Gastroesophageal sphincter (tissue), 4 donors: ENCODE data around the gene FCER2. TPM values are rescaled to one million over a fixed set of nuclear protein-coding genes. Genes with fewer than 3 reads are reported as not detected.

Source experiments
- ATAC-seq: fragments of 150-250 bp; one replicate; pipeline ENCODE4 v1.9.1; 2016; ENCODE audit warnings: mild to moderate bottlenecking, moderate library complexity
- H3K27ac ChIP-seq, 4 donors: fragments of 200-600 bp; sonication (generic) in 3 of 4; 1 replicate in 3 of 4; 2 replicates in 1 of 4; pipeline ENCODE4 v1.5.1; 2016 to 2019
- H3K27me3 ChIP-seq: fragments of 200-600 bp; sonication (generic); one replicate; pipeline ENCODE4 v1.5.1; 2019
- H3K36me3 ChIP-seq, 2 donors: fragments of 200-600 bp; sonication (generic); one replicate each; pipeline ENCODE4 v1.5.1; 2019; ENCODE audit warnings: control low read depth in 1 of 2
- H3K4me1 ChIP-seq, 3 donors: fragments of 200-600 bp; sonication (generic); 1 replicate in 2 of 3; 2 replicates in 1 of 3; pipeline ENCODE4 v1.5.1; 2016 to 2019; ENCODE audit warnings: control low read depth in 2 of 3
- H3K4me3 ChIP-seq, 2 donors: fragments of 200-600 bp; sonication (generic); one replicate each; pipeline ENCODE4 v1.5.1; 2019; ENCODE audit warnings: mild to moderate bottlenecking in 1 of 2, moderate library complexity in 1 of 2
- H3K9me3 ChIP-seq, 3 donors: fragments of 200-600 bp; sonication (generic); one replicate each; pipeline ENCODE4 v1.5.1; 2017 to 2019; ENCODE audit warnings: control low read depth in 2 of 3
- EP300 ChIP-seq: sonication (generic); formaldehyde crosslinking; IDR thresholded peaks from one replicate; pipeline ENCODE4 v1.6.1; 2017; ENCODE audit warnings: antibody characterized with exemption, mild to moderate bottlenecking
- POLR2A ChIP-seq, 2 donors: fragments of 450-650 bp; IDR thresholded peaks; one replicate each; pipeline ENCODE4 v1.6.1; 2017; ENCODE audit warnings: antibody characterized with exemption in 2 of 2, mild to moderate bottlenecking in 2 of 2, moderate library complexity in 1 of 2
- POLR2AphosphoS5 ChIP-seq: sonication (generic); formaldehyde crosslinking; IDR thresholded peaks from one replicate; pipeline ENCODE4 v1.6.1; 2017; ENCODE audit warnings: antibody characterized with exemption
- WGBS, 2 donors: methylation state at CpG; one replicate each; pipeline ENCODE4 v1.1.5; 2018; ENCODE audit warnings: low coverage in 1 of 2; 5-methylcytosine and 5-hydroxymethylcytosine counted together
- total RNA-seq, 4 donors: library from RNA; depleted of rRNA; stranded (reverse); fragments of >200 nt; gene quantifications; one replicate each; pipeline ENCODE4 v1.1.0, GENCODE V29; 2016
- TF ChIP-seq, protein P1 (sequence below), 4 experiments: fragments of 200-600 bp in 2 of 4; fragments of 450-650 bp in 2 of 4; sonication (generic) in 1 of 4; IDR thresholded peaks; one replicate each; pipeline ENCODE4 v1.5.1; 2017 to 2019; ENCODE audit warnings: antibody characterized with exemption in 4 of 4, mild to moderate bottlenecking in 2 of 4, moderate library complexity in 2 of 4

FCER2 gene
- total RNA-seq, 4 donors from 2014 or later = 1.2 TPM; not detected in 3

DNA sequence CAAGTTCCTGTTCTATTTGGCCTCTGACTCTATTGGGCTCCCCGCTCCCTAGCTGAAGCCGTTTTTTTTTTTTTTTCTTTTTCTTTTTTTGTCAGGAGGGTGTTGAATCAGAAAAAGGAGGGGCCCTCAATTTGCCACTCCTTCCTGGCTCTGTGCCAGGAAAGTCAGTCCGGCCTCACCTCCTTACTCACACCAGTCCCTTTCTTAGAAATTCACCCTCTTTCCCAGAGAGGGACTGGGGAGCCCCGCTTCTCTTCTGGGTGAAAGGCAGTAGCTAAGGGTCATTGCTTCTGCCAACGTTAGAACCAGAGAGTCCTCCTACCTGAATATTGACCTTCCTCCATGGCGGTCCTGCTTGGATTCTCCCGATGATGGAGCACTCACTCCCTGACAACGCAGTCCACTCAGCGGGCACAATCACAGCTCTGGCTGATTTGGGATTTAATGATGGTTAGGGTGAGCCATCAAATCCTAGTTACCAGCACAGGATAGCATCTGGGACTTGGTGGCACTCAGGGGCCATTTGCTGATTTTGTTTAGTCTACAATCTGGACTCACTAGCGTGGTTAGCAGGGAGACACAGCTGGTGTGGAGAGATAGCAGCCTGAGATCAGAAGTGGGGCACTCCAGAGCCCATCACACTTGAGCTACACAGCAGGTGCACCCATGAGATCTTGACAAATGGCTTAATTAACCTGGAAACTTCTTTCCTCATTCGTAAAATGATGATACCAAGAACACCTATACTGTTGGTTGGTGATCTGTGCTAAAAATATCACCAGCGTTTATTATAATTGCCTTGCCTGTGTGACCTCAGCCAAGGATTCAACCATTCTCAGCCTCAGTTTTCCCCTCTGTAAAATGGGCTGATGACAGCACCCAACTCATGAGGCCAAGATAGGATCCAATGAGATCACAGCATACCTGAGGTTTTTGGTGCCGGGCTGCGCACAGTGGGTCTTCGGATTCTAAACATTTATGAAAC is 2.2 kb downstream of the FCER2 start:
- no peak for ATAC-seq

DNA sequence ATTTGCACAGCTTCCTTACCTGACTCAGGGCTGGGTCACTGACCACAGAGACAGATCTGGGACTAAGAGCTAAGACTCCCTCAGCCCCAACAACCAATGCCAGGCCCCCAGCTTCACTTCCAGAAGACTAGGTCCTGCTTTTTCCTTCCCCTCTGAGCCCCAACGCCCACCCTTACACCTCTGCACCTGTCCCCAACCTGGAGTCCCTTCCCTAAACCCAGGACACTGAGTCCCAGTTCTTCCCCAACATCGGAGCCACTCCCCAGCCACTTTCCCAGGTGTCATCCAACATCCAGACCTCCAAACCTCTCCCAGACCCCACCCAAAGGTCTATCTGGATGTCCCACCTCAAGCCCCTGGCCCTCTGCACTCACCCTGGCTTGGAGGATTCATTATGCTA is 2.9 kb downstream of the FCER2 start:
- Histone ChIP-seq H3K4me3 (no peak overlapping the region), H3K27me3 (peaks cover 87% of the 10 kb centered on the region), H3K9me3 (no peaks in the 10 kb centered on the region), H3K4me1 (no peaks in the 10 kb centered on the region), H3K27ac (no peak overlapping the region), H3K36me3 (no peaks in the 10 kb centered on the region)
- ATAC-seq = no peak
- no peak for TF ChIP-seq POLR2A (IDR thresholded peaks at IDR 0.05)
- TF ChIP-seq, protein P1, sequence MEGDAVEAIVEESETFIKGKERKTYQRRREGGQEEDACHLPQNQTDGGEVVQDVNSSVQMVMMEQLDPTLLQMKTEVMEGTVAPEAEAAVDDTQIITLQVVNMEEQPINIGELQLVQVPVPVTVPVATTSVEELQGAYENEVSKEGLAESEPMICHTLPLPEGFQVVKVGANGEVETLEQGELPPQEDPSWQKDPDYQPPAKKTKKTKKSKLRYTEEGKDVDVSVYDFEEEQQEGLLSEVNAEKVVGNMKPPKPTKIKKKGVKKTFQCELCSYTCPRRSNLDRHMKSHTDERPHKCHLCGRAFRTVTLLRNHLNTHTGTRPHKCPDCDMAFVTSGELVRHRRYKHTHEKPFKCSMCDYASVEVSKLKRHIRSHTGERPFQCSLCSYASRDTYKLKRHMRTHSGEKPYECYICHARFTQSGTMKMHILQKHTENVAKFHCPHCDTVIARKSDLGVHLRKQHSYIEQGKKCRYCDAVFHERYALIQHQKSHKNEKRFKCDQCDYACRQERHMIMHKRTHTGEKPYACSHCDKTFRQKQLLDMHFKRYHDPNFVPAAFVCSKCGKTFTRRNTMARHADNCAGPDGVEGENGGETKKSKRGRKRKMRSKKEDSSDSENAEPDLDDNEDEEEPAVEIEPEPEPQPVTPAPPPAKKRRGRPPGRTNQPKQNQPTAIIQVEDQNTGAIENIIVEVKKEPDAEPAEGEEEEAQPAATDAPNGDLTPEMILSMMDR (IDR thresholded peaks at IDR 0.05) = no peak
- no peak for TF ChIP-seq POLR2AphosphoS5
- TF ChIP-seq EP300 = no peak
- 33 to 80% methylated on average over 1 of the region's 2 CpGs for WGBS, 2 donors

More for the DNA sequence above, 2.2 kb downstream of the FCER2 start:
- 47 to 49% methylated on average over 5 to 14 of the region's 15 CpGs for WGBS, 2 donors
- Histone ChIP-seq H3K27ac (no peak overlapping the region), H3K4me3 (no peak overlapping the region), H3K27me3 (peaks cover 87% of the 10 kb centered on the region), H3K4me1 (no peaks in the 10 kb centered on the region), H3K9me3 (no peaks in the 10 kb centered on the region), H3K36me3 (no peaks in the 10 kb centered on the region)
- TF ChIP-seq POLR2AphosphoS5 (no peak), POLR2A (IDR thresholded peaks at IDR 0.05) (no peak), EP300 (no peak)
- TF ChIP-seq, protein P1 (IDR thresholded peaks at IDR 0.05) = no peak

DNA sequence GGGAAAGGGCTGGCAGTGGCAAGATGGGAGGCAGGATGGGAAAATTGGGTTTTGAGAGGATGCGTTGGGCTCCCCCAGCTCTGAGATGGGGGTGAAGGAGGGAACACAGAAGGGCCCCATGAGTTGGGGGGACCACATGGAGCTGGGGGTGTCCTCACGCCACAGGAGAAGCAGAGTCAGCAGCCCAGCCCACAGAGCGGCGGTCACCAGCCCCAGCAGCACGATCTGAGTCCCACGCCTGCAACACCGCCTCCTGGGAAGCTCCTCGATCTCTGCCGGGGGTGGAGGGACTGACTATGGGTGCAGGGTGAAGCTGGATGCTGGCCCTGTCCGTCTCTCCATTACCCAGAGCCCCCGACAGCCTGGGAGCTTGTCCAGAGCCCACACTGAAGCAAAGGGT is 3.3 kb downstream of the FCER2 start:
- no peak for TF ChIP-seq EP300
- TF ChIP-seq POLR2A (IDR thresholded peaks at IDR 0.05) = no peak
- TF ChIP-seq POLR2AphosphoS5 = no peak
- TF ChIP-seq, protein P1 (IDR thresholded peaks at IDR 0.05) = no peak
- WGBS, 2 donors = 23% methylated on average over 4 of the region's 11 CpGs; no CpG with 5 or more reads in 1 of the 2 donors
- no peaks in the 10 kb centered on the region for H3K9me3 ChIP-seq

DNA sequence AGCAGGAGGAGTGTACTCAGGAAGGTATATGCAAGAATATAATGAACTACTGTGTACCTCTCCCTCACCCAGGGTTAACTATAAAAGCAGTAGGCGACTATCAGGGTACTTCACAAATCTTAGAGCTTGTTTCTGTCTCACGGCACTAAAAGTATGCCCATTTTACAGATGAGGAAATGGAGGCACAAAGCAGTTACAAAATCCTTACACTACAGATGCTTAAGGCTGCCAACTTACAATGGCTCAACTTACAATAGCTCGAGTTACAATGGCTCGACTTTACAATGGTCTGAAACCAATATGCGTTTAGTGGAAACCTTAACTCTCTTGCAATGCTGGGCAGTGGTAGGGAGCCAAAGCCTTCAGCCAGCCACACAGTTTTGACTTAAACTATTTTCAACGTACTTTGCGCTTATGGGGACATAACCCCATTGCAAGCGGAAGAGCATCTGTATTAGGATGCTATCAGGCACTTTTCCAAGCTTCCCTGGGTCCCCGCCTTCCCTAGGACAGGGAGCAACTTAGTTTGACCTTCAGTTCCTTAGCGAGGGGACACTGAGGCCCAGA is 4.1 kb downstream of the FCER2 start:
- H3K4me1 ChIP-seq = no peaks in the 10 kb centered on the region
- no peaks in the 10 kb centered on the region for H3K9me3 ChIP-seq
- no peak for ATAC-seq
- no peak for TF ChIP-seq POLR2A (IDR thresholded peaks at IDR 0.05)
- TF ChIP-seq POLR2AphosphoS5 = no peak
- no peak for TF ChIP-seq EP300
- TF ChIP-seq, protein P1 (IDR thresholded peaks at IDR 0.05) = no peak
- H3K36me3 ChIP-seq = no peaks in the 10 kb centered on the region
- H3K4me3 ChIP-seq = no peak overlapping the region
- 75 to 81% methylated on average over 7 to 8 of the region's 10 CpGs for WGBS, 2 donors
- H3K27me3 ChIP-seq = peaks cover 88% of the 10 kb centered on the region
- H3K27ac ChIP-seq = no peak overlapping the region

More for the DNA sequence above, 3.3 kb downstream of the FCER2 start:
- no peaks in the 10 kb centered on the region for H3K36me3 ChIP-seq
- no peak for ATAC-seq
- no peaks in the 10 kb centered on the region for H3K4me1 ChIP-seq
- no peak overlapping the region for H3K27ac ChIP-seq
- no peak overlapping the region for H3K4me3 ChIP-seq
- H3K27me3 ChIP-seq = peaks cover 86% of the 10 kb centered on the region
